ENCODE data around the gene TSPY9. TPM values are rescaled to one million over a fixed set of nuclear protein-coding genes. Genes with fewer than 3 reads are reported as not detected.
"Not testable (repeated sequence)": the region's sequence is repeated elsewhere in the genome, so short reads cannot be mapped to it uniquely, and the experiment has no call there.

Gene TSPY9, protein sequence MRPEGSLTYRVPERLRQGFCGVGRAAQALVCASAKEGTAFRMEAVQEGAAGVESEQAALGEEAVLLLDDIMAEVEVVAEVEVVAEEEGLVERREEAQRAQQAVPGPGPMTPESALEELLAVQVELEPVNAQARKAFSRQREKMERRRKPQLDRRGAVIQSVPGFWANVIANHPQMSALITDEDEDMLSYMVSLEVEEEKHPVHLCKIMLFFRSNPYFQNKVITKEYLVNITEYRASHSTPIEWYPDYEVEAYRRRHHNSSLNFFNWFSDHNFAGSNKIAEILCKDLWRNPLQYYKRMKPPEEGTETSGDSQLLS
- not detected for polyA plus RNA-seq (2012; ENCODE audit: insufficient read length, low read depth)

DNA sequence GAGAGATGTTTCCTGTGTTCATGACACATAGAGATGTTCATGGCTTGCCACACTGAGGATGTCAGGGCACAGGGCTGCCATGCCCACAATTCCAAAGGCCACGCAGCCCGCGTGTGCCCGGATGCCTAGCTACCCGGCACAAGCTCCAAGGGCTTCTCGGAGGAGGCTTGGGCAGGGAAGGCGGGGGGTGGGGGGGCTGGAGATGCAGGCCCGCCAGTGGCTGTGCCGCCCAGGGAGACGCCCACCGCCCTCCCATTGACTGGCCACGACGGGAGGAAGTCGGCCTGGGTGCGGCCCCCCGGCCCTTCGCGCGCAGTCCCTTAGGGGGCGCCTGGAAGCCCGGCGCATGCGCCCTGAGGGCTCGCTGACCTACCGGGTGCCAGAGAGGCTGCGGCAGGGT lies at the start of gene TSPY9:
TSS of gene TSPY9 (plus strand) at position 301 of the 400 bp plus-strand sequence. CDS start at position 347, 46 bp downstream.
- not testable (repeated sequence) for TF ChIP-seq POLR2AphosphoS5 (IDR thresholded peaks at IDR 0.05; ENCODE audit: low read depth, low read length); TAF1 (IDR thresholded peaks at IDR 0.05; ENCODE audit: borderline replicate concordance, insufficient read depth, low read length)
- TF ChIP-seq, protein P1, sequence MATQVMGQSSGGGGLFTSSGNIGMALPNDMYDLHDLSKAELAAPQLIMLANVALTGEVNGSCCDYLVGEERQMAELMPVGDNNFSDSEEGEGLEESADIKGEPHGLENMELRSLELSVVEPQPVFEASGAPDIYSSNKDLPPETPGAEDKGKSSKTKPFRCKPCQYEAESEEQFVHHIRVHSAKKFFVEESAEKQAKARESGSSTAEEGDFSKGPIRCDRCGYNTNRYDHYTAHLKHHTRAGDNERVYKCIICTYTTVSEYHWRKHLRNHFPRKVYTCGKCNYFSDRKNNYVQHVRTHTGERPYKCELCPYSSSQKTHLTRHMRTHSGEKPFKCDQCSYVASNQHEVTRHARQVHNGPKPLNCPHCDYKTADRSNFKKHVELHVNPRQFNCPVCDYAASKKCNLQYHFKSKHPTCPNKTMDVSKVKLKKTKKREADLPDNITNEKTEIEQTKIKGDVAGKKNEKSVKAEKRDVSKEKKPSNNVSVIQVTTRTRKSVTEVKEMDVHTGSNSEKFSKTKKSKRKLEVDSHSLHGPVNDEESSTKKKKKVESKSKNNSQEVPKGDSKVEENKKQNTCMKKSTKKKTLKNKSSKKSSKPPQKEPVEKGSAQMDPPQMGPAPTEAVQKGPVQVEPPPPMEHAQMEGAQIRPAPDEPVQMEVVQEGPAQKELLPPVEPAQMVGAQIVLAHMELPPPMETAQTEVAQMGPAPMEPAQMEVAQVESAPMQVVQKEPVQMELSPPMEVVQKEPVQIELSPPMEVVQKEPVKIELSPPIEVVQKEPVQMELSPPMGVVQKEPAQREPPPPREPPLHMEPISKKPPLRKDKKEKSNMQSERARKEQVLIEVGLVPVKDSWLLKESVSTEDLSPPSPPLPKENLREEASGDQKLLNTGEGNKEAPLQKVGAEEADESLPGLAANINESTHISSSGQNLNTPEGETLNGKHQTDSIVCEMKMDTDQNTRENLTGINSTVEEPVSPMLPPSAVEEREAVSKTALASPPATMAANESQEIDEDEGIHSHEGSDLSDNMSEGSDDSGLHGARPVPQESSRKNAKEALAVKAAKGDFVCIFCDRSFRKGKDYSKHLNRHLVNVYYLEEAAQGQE (IDR thresholded peaks at IDR 0.05; ENCODE audit: insufficient read depth in 1 of 2, low read depth in 2 of 2, low read length in 2 of 2) = not testable (repeated sequence)

DNA sequence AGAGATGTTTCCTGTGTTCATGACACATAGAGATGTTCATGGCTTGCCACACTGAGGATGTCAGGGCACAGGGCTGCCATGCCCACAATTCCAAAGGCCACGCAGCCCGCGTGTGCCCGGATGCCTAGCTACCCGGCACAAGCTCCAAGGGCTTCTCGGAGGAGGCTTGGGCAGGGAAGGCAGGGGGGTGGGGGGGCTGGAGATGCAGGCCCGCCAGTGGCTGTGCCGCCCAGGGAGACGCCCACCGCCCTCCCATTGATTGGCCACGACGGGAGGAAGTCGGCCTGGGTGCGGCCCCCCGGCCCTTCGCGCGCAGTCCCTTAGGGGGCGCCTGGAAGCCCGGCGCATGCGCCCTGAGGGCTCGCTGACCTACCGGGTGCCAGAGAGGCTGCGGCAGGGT lies 20.4 kb upstream of the TSPY9 start, which contains the start of gene TSPY1:
TSS of gene TSPY1 (plus strand) at position 301 of the 400 bp plus-strand sequence. CDS start at position 347, 46 bp downstream.
- TF ChIP-seq FOXP2 (optimal IDR thresholded peaks at IDR 0.05; ENCODE audit: borderline replicate concordance, extremely low read depth, extremely low read length, insufficient read depth); TAF1 (IDR thresholded peaks at IDR 0.05; ENCODE audit: borderline replicate concordance, insufficient read depth, low read length): not testable (repeated sequence)
- TF ChIP-seq, protein P1 (IDR thresholded peaks at IDR 0.05; ENCODE audit: insufficient read depth in 1 of 2, low read depth in 2 of 2, low read length in 2 of 2) = not testable (repeated sequence)

DNA sequence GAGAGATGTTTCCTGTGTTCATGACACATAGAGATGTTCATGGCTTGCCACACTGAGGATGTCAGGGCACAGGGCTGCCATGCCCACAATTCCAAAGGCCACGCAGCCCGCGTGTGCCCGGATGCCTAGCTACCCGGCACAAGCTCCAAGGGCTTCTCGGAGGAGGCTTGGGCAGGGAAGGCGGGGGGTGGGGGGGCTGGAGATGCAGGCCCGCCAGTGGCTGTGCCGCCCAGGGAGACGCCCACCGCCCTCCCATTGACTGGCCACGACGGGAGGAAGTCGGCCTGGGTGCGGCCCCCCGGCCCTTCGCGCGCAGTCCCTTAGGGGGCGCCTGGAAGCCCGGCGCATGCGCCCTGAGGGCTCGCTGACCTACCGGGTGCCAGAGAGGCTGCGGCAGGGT lies 40.5 kb downstream of the TSPY9 start, which contains the start of gene TSPY10:
TSS of gene TSPY10 (plus strand) at position 301 of the 400 bp plus-strand sequence. CDS start at position 347, 46 bp downstream.
- not testable (repeated sequence) for TF ChIP-seq POLR2AphosphoS5 (IDR thresholded peaks at IDR 0.05; ENCODE audit: low read depth, low read length); SIN3A (IDR thresholded peaks at IDR 0.05; ENCODE audit: borderline replicate concordance, insufficient read depth, low read length); TAF1 (IDR thresholded peaks at IDR 0.05; ENCODE audit: borderline replicate concordance, insufficient read depth, low read length)
